Measurements from ENCODE around the gene GALNT8.

The GALNT8 gene

GRCh38 chr12:4707306-4707705 lies 12.9 kb upstream of the GALNT8 start:
- TF ChIP-seq CTCF (IDR thresholded peaks at IDR 0.05; ENCODE audit: insufficient read depth, low read length, poor library complexity, severe bottlenecking) (no peak), EZH2phosphoT487 (conservative IDR thresholded peaks at IDR 0.05; ENCODE audit: low read length) (no peak)
- H3K9ac ChIP-seq (ENCODE audit: low read length) = no peak overlapping the region
- no peaks in the 10 kb centered on the region for H4K20me1 ChIP-seq (ENCODE audit: low read depth, low read length)
- no peak overlapping the region for H3K4me3 ChIP-seq (ENCODE audit: insufficient read depth, low read length, poor library complexity, severe bottlenecking)
- no peak overlapping the region for H2AFZ ChIP-seq (ENCODE audit: low read depth, low read length, severe bottlenecking)
- no peaks in the 10 kb centered on the region for H3K27me3 ChIP-seq (ENCODE audit: low read length)
- no peaks in the 10 kb centered on the region for H3K9me2 ChIP-seq (replicated peaks; ENCODE audit: insufficient read depth, low read length)
- no peak overlapping the region for H3K27ac ChIP-seq (ENCODE audit: low read depth, low read length)
- H3F3A ChIP-seq (ENCODE audit: insufficient read depth) = no peaks in the 10 kb centered on the region
- H3K36me3 ChIP-seq (ENCODE audit: low read length) = no peaks in the 10 kb centered on the region
- H3K4me2 ChIP-seq (ENCODE audit: low read depth, low read length, poor library complexity, severe bottlenecking) = no peak overlapping the region
- H3K79me2 ChIP-seq (ENCODE audit: insufficient read depth, low read length) = no peaks in the 10 kb centered on the region
- H3K9me3 ChIP-seq (ENCODE audit: insufficient read depth, low read length) = no peaks in the 10 kb centered on the region

- Histone ChIP-seq H3K4me3 (ENCODE audit: insufficient read depth, low read length, poor library complexity, severe bottlenecking) (no peak overlapping the region), H3K9ac (ENCODE audit: low read length) (no peak overlapping the region), H3K27ac (ENCODE audit: low read depth, low read length) (no peak overlapping the region), H3K27me3 (ENCODE audit: low read length) (no peaks in the 10 kb centered on the region), H3K79me2 (ENCODE audit: insufficient read depth, low read length) (no peaks in the 10 kb centered on the region), H3K4me2 (ENCODE audit: low read depth, low read length, poor library complexity, severe bottlenecking) (no peak overlapping the region), H3K36me3 (ENCODE audit: low read length) (no peaks in the 10 kb centered on the region), H4K20me1 (ENCODE audit: low read depth, low read length) (no peaks in the 10 kb centered on the region), H3F3A (ENCODE audit: insufficient read depth) (no peaks in the 10 kb centered on the region), H3K9me3 (ENCODE audit: insufficient read depth, low read length) (no peaks in the 10 kb centered on the region), H3K9me2 (replicated peaks; ENCODE audit: insufficient read depth, low read length) (no peaks in the 10 kb centered on the region), H2AFZ (ENCODE audit: low read depth, low read length, severe bottlenecking) (no peak overlapping the region)
- TF ChIP-seq CTCF (IDR thresholded peaks at IDR 0.05; ENCODE audit: insufficient read depth, low read length, poor library complexity, severe bottlenecking) (no peak), EZH2phosphoT487 (conservative IDR thresholded peaks at IDR 0.05; ENCODE audit: low read length) (no peak)
Observed at GRCh38 chr12:4710113-4710512, 10.1 kb upstream of the GALNT8 start.

GRCh38 chr12:4714879-4715278 lies 5.3 kb upstream of the GALNT8 start:
- Histone ChIP-seq H3K9me2 (replicated peaks; ENCODE audit: insufficient read depth, low read length) (no peaks in the 10 kb centered on the region), H3K4me3 (ENCODE audit: insufficient read depth, low read length, poor library complexity, severe bottlenecking) (no peak overlapping the region), H3K9me3 (ENCODE audit: insufficient read depth, low read length) (no peaks in the 10 kb centered on the region), H4K20me1 (ENCODE audit: low read depth, low read length) (no peaks in the 10 kb centered on the region), H3K9ac (ENCODE audit: low read length) (no peak overlapping the region), H3F3A (ENCODE audit: insufficient read depth) (no peaks in the 10 kb centered on the region), H3K27me3 (ENCODE audit: low read length) (no peaks in the 10 kb centered on the region), H3K27ac (ENCODE audit: low read depth, low read length) (no peak overlapping the region), H3K36me3 (ENCODE audit: low read length) (no peaks in the 10 kb centered on the region), H2AFZ (ENCODE audit: low read depth, low read length, severe bottlenecking) (no peak overlapping the region), H3K4me2 (ENCODE audit: low read depth, low read length, poor library complexity, severe bottlenecking) (no peak overlapping the region), H3K79me2 (ENCODE audit: insufficient read depth, low read length) (no peaks in the 10 kb centered on the region)
- TF ChIP-seq CTCF (IDR thresholded peaks at IDR 0.05; ENCODE audit: insufficient read depth, low read length, poor library complexity, severe bottlenecking) (no peak), EZH2phosphoT487 (conservative IDR thresholded peaks at IDR 0.05; ENCODE audit: low read length) (no peak)

Measured in SU-DHL-6 (cell line).